H1 (cell line): ENCODE results near the gene NBEA. TPM values are rescaled to one million over a fixed set of nuclear protein-coding genes. Genes with fewer than 3 reads are reported as not detected.

Source experiments
- ATF2 ChIP-seq: IDR thresholded peaks from 2 replicates; pipeline ENCODE4 v1.6.1; 2012; ENCODE audit warnings: low read length, inconsistent platforms
- CHD1 ChIP-seq: IDR thresholded peaks from 2 replicates; pipeline ENCODE4 v1.6.1; 2012; ENCODE audit warnings: low read depth, low read length, improper control_type of control experiment
- CHD7 ChIP-seq: fragments of 300-600 bp; sonication (generic); IDR thresholded peaks from 2 replicates; pipeline ENCODE4 v1.7.1; 2012; ENCODE audit warnings: low read length, moderate library complexity, mild to moderate bottlenecking, inconsistent platforms; ENCODE audit not compliant: insufficient replicate concordance
- KDM1A ChIP-seq: fragments of 200-600, 300-600 bp; sonication (generic); IDR thresholded peaks from 2 replicates; pipeline ENCODE4 v1.7.1; 2016; ENCODE audit warnings: mild to moderate bottlenecking, low read length, borderline replicate concordance
- MAX ChIP-seq: IDR thresholded peaks from 2 replicates; pipeline ENCODE4 v1.6.1; 2012; ENCODE audit warnings: inconsistent platforms
- POU5F1 ChIP-seq: IDR thresholded peaks from 2 replicates; pipeline ENCODE4 v1.6.1; 2011; ENCODE audit warnings: low read depth, mild to moderate bottlenecking, low read length, moderate library complexity
- ZNF274 ChIP-seq: IDR thresholded peaks from 2 replicates; pipeline ENCODE4 v1.7.0; 2012; ENCODE audit warnings: low read length, borderline replicate concordance; ENCODE audit errors: extremely low read depth
- polyA plus RNA-seq, 7 experiments: library from polyadenylated mRNA; depleted of rRNA in 3 of 7; stranded (reverse) in 5 of 7; unstranded in 2 of 7; fragments of >200 nt in 5 of 7; fragments of 200-250 nt in 2 of 7; gene quantifications; 1 replicate in 5 of 7; 2 replicates in 1 of 7; 4 replicates in 1 of 7; pipeline versions ENCODE4 v1.2.1 to v1.2.3, GENCODE V29; 2011 to 2013; ENCODE audit warnings: missing spikeins in 2 of 7, mixed read lengths in 2 of 7
- total RNA-seq: library from RNA; stranded (reverse); fragmentation: NEBNext Ultra II Directional; extraction: Animal tissue kit (Norgen Biotek cat#: 25700); gene quantifications from 2 replicates; pipeline ENCODE4 v1.2.1, GENCODE V29; 2021

NBEA gene
- total and polyA plus RNA-seq, 2 of the 8 experiments (the other 6 are each of a cell fraction or from before 2014, with no cell fraction given) = 14.2 to 21.5 TPM

DNA sequence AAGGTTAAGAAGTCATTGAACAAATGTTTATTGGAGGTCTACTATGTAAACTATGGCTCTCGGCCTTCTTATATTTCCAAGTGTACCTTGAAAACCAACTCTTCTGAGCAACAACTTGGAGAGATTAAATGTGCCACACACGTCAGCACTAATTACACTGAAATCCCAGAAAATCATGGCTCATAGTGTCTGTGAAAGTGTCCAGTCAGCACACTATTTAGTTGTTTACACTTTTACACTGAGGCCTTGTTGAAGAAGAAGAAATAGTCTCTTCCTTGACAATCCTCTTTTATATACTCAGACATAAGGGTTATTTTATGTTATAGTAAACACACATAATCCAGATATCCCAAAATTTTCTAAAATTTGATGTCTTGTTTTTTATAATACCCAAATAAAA lies 30.9 kb upstream of the NBEA start (continued):
- TF ChIP-seq CHD7 (no peak), ZNF274 (no peak), CHD1 (no peak), MAX (no peak), POU5F1 (no peak), KDM1A (no peak), ATF2 (no peak)
